Urothelium cell line (cell line): ENCODE measurements around the gene LRRTM4.

Experiments used
- DNase-seq: peaks from one replicate; pipeline ENCODE4 v3.0.0; 2011; ENCODE audit warnings: low spot score, mixed read lengths
- FAIRE-seq: peaks from 2 replicates; lab custom pipeline; 2011; peaks lifted over from hg19 to GRCh38; lab: Jason Lieb, UNC

Gene LRRTM4

GRCh38 chr2:77479395-77479794 is 42.8 kb downstream of the LRRTM4 start:
- DNase-seq: peak; percentile 6
- FAIRE-seq: no peak

- no peak for DNase-seq
- FAIRE-seq: no peak
Measured at GRCh38 chr2:77470096-77470495, 52.1 kb downstream of the LRRTM4 start.

GRCh38 chr2:77469106-77469505 is 53.1 kb downstream of the LRRTM4 start:
- FAIRE-seq: no peak

GRCh38 chr2:77459840-77460239 is 62.3 kb downstream of the LRRTM4 start:
- no peak for DNase-seq
- FAIRE-seq: no peak

More at GRCh38 chr2:77469106-77469505, 53.1 kb downstream of the LRRTM4 start:
- no peak for DNase-seq

GRCh38 chr2:77458216-77458615 is 64.0 kb downstream of the LRRTM4 start:
- no peak for DNase-seq
- no peak for FAIRE-seq

- no peak for DNase-seq
- no peak for FAIRE-seq
Measured at GRCh38 chr2:77457665-77458064, 64.5 kb downstream of the LRRTM4 start.

GRCh38 chr2:77443076-77443475 is 79.1 kb downstream of the LRRTM4 start:
- DNase-seq (no peak), FAIRE-seq (no peak)

GRCh38 chr2:77434880-77435279 is 87.3 kb downstream of the LRRTM4 start:
- DNase-seq: no peak
- no peak for FAIRE-seq

- no peak for DNase-seq
- no peak for FAIRE-seq
Measured at GRCh38 chr2:77428946-77429345, 93.2 kb downstream of the LRRTM4 start.

GRCh38 chr2:77421971-77422370 is 100.2 kb downstream of the LRRTM4 start:
- DNase-seq: no peak
- FAIRE-seq: no peak

- FAIRE-seq (no peak), DNase-seq (no peak)
Measured at GRCh38 chr2:77418537-77418936, 103.6 kb downstream of the LRRTM4 start.

- FAIRE-seq (no peak), DNase-seq (no peak)
Measured at GRCh38 chr2:77404189-77404588, 118.0 kb downstream of the LRRTM4 start.

GRCh38 chr2:77398970-77399600 is 123.1 kb downstream of the LRRTM4 start:
- FAIRE-seq (no peak), DNase-seq (no peak)

GRCh38 chr2:77397763-77398162 is 124.4 kb downstream of the LRRTM4 start:
- DNase-seq (peak; percentile 6), FAIRE-seq (no peak)

GRCh38 chr2:77395011-77395410 is 127.2 kb downstream of the LRRTM4 start:
- FAIRE-seq (no peak), DNase-seq (no peak)

- FAIRE-seq: no peak
- no peak for DNase-seq
Measured at GRCh38 chr2:77391119-77391518, 131.1 kb downstream of the LRRTM4 start.

GRCh38 chr2:77387324-77387723 is 134.9 kb downstream of the LRRTM4 start:
- FAIRE-seq (no peak), DNase-seq (no peak)

- FAIRE-seq (no peak), DNase-seq (no peak)
Measured at GRCh38 chr2:77372636-77373035, 149.5 kb downstream of the LRRTM4 start.

- DNase-seq (no peak), FAIRE-seq (no peak)
Measured at GRCh38 chr2:77370511-77370910, 151.7 kb downstream of the LRRTM4 start.

- FAIRE-seq: no peak
- DNase-seq: no peak
Measured at GRCh38 chr2:77363277-77363676, 158.9 kb downstream of the LRRTM4 start.

GRCh38 chr2:77348821-77349220 is 173.4 kb downstream of the LRRTM4 start:
- DNase-seq: no peak
- no peak for FAIRE-seq

GRCh38 chr2:77336013-77336412 is 186.2 kb downstream of the LRRTM4 start:
- DNase-seq: no peak
- no peak for FAIRE-seq
